ENCODE measurements around the gene TRPV2. TPM values are rescaled to one million over a fixed set of nuclear protein-coding genes. Genes with fewer than 3 reads are reported as not detected.

The TRPV2 gene
- total and polyA plus RNA-seq, 8 donors = 2.8 to 14.7 (median 7.2) TPM

DNA sequence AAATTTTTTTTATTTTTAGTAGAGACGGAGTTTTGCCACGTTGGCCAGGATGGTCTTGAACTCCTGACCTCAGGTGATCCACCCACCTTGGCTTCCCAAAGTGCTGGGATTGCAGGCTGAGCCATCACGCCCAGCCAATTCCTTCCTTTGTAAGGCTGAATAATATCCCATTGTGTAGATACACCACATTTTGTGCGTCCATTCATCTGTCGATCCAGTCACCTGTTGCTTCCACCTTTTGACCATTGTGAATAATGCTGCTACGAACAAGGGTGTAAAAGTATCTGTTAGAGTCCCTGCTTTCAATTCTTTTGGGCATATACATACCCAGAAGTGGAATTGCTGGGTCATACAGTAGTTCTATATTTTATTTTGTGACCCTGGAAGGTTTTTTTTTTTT, 15.3 kb downstream of the TRPV2 start:
- no peak overlapping the region for H3K4me3 ChIP-seq
- H3K4me1 ChIP-seq = peaks cover 0 to 4% (median 0%) of the 10 kb centered on the region in 3 donors
- no peaks in the 10 kb centered on the region for H3K27me3 ChIP-seq
- no peaks in the 10 kb centered on the region for H3K9me3 ChIP-seq
- H3K36me3 ChIP-seq = no peaks in the 10 kb centered on the region
- no peak overlapping the region for H3K27ac ChIP-seq
- TF ChIP-seq, protein P1, sequence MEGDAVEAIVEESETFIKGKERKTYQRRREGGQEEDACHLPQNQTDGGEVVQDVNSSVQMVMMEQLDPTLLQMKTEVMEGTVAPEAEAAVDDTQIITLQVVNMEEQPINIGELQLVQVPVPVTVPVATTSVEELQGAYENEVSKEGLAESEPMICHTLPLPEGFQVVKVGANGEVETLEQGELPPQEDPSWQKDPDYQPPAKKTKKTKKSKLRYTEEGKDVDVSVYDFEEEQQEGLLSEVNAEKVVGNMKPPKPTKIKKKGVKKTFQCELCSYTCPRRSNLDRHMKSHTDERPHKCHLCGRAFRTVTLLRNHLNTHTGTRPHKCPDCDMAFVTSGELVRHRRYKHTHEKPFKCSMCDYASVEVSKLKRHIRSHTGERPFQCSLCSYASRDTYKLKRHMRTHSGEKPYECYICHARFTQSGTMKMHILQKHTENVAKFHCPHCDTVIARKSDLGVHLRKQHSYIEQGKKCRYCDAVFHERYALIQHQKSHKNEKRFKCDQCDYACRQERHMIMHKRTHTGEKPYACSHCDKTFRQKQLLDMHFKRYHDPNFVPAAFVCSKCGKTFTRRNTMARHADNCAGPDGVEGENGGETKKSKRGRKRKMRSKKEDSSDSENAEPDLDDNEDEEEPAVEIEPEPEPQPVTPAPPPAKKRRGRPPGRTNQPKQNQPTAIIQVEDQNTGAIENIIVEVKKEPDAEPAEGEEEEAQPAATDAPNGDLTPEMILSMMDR (IDR thresholded peaks at IDR 0.05) = no peak
- ATAC-seq = no peak
- WGBS, 2 donors = 63 to 74% methylated on average over 6 of the region's 6 CpGs
- intact Hi-C loops (cut with DNase I) = no loop called here
- DNase-seq = no peak
- FAIRE-seq = no peak

DNA sequence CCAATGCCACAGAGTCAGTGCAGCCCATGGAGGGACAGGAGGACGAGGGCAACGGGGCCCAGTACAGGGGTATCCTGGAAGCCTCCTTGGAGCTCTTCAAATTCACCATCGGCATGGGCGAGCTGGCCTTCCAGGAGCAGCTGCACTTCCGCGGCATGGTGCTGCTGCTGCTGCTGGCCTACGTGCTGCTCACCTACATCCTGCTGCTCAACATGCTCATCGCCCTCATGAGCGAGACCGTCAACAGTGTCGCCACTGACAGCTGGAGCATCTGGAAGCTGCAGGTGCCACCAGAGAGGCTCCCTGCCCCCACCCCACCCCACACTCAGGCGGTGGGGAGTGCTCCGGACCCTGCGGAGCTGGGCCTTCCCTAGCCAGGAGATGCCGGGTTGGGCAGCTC, 16.6 kb downstream of the TRPV2 start:
- no peak for DNase-seq
- H3K27me3 ChIP-seq = no peaks in the 10 kb centered on the region
- no peak for ATAC-seq
- H3K36me3 ChIP-seq = no peaks in the 10 kb centered on the region
- H3K4me1 ChIP-seq = no peaks in the 10 kb centered on the region
- H3K9me3 ChIP-seq = no peaks in the 10 kb centered on the region
- H3K27ac ChIP-seq = no peak overlapping the region
- FAIRE-seq = no peak
- intact Hi-C loops (cut with DNase I) = no loop called here
- WGBS, 2 donors = 94 to 95% methylated on average over 15 of the region's 15 CpGs
- TF ChIP-seq, protein P1 (IDR thresholded peaks at IDR 0.05) = no peak
- no peak overlapping the region for H3K4me3 ChIP-seq

DNA sequence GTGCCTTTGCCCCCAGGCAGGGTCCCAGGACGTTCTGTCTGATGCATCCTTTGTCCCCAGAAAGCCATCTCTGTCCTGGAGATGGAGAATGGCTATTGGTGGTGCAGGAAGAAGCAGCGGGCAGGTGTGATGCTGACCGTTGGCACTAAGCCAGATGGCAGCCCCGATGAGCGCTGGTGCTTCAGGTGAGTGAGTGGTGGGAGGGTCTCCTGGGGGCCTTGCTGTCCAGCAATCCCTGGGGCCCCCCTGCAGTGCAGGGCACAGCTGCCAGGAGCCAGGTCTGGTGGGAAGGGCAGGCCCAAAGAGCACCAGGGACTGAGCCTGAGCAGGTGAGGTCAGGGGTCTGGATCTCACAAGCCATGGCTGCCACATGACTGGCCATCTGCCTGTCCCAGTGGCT, 18.1 kb downstream of the TRPV2 start:
- no peaks in the 10 kb centered on the region for H3K4me1 ChIP-seq
- FAIRE-seq (no peak), DNase-seq (no peak), ATAC-seq (no peak)
- no peaks in the 10 kb centered on the region for H3K27me3 ChIP-seq
- WGBS, 2 donors = 66 to 69% methylated on average over 5 of the region's 5 CpGs
- H3K4me3 ChIP-seq = no peak overlapping the region
- intact Hi-C loops (cut with DNase I) = no loop called here
- TF ChIP-seq, protein P1 (IDR thresholded peaks at IDR 0.05) = no peak
- H3K27ac ChIP-seq = no peak overlapping the region
- H3K9me3 ChIP-seq = no peaks in the 10 kb centered on the region
- H3K36me3 ChIP-seq = no peaks in the 10 kb centered on the region

DNA sequence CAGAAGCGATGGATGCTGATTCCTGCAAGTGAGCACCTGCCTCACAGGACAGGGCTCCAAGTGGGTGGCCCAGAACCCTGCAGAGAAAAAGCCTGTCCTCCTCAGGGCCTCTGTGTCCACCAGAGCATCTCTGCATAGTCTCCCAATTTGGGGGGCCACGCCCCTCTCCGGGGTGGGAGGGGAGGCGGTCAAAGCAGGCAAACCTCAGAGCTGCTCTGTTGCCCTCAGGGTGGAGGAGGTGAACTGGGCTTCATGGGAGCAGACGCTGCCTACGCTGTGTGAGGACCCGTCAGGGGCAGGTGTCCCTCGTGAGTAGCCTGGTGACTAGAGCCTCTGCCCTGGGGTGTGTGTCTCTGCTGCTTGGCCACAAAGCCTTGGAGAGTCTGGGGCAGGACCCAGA, 19.3 kb downstream of the TRPV2 start:
- FAIRE-seq = no peak
- Histone ChIP-seq H3K4me1 (no peaks in the 10 kb centered on the region), H3K27me3 (no peaks in the 10 kb centered on the region), H3K36me3 (no peaks in the 10 kb centered on the region), H3K4me3 (no peak overlapping the region), H3K27ac (no peak overlapping the region), H3K9me3 (no peaks in the 10 kb centered on the region)
- DNase-seq = no peak
- 58 to 71% methylated on average over 8 of the region's 8 CpGs for WGBS, 2 donors
- intact Hi-C loops (cut with DNase I) = no loop called here
- TF ChIP-seq, protein P1 (IDR thresholded peaks at IDR 0.05) = no peak
- no peak for ATAC-seq

DNA sequence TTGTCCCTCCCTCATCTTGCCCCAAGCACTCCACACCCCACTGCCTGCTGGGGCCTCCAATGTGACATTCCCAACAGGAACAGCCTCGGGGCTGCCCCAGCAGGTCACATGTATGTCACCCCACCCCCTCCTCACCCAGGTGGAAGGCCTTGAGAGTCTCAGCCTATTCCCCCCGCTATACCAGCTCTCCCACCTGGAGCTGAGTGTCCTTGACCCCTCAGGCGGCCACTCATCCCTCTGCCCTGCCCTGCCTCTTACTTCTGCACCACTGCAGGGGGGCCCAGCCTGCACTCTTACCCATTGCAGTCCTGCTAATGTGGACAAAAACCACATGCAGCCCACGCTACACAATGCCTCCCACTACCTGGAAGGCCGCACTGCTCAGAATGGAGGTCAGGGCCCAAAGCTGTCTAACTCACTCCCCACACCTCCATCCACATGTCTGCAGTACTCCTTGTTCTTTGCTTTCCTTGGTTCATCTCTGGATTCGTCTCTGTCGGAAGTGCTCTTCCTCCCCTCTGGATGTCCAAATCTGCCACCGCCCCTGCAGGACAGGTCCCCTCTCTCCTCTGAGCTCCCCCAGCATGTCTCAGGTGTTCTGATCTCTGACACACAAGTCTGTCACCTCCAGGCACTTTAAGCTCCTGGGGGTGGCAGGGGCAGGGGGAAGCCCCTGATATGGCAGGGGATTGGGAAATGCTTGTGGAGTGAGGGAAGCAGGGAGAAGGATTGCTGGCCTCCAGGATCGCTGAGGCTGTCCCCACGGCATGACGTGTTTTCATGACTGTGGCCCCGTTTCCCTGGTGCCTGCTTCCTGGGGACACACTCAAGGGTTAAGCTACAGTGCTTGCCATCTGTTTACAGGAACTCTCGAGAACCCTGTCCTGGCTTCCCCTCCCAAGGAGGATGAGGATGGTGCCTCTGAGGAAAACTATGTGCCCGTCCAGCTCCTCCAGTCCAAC, 20.8 kb downstream of the TRPV2 start:
- H3K27me3 ChIP-seq = no peaks in the 10 kb centered on the region
- FAIRE-seq (no peak), ATAC-seq (no peak), DNase-seq (no peak)
- intact Hi-C loops (cut with DNase I) = no loop called here
- 69 to 71% methylated on average over 14 of the region's 14 CpGs for WGBS, 2 donors
- no peak overlapping the region for H3K4me3 ChIP-seq
- TF ChIP-seq, protein P1 (IDR thresholded peaks at IDR 0.05) = no peak
- peaks cover 10 to 13% (median 11%) of the 10 kb centered on the region in 3 donors for H3K4me1 ChIP-seq
- no peaks in the 10 kb centered on the region for H3K9me3 ChIP-seq
- peaks cover 0 to 7% (median under 1%) of the 10 kb centered on the region in 3 donors for H3K36me3 ChIP-seq
- no peak overlapping the region for H3K27ac ChIP-seq

All from pancreas (tissue), 10 donors.